ENCODE measurements around the gene DACH1.

- TF ChIP-seq TCF7L2 (IDR thresholded peaks at IDR 0.05; ENCODE audit: borderline replicate concordance, low read depth, low read length) (no peak), CTCF (tag by site-specific recombination; IDR thresholded peaks at IDR 0.05) (no peak), ZNF274 (IDR thresholded peaks at IDR 0.05; ENCODE audit: low read length) (no peak), ZNF274 (tag by site-specific recombination; IDR thresholded peaks at IDR 0.05; ENCODE audit: borderline replicate concordance) (no peak), ZNF23 (tag by site-specific recombination; IDR thresholded peaks at IDR 0.05; ENCODE audit: borderline replicate concordance) (no peak), ZNF335 (tag by site-specific recombination; conservative IDR thresholded peaks at IDR 0.05) (no peak), ZNF416 (tag by site-specific recombination; IDR thresholded peaks at IDR 0.05) (no peak), MEIS1 (CRISPR knock-in tag; IDR thresholded peaks at IDR 0.05; ENCODE audit: borderline replicate concordance) (no peak), PRDM4 (tag by site-specific recombination; IDR thresholded peaks at IDR 0.05) (no peak), ZNF473 (tag by site-specific recombination; IDR thresholded peaks at IDR 0.05) (no peak), ZNF830 (tag by site-specific recombination; IDR thresholded peaks at IDR 0.05; ENCODE audit: low read depth) (no peak), ZNF639 (tag by site-specific recombination; IDR thresholded peaks at IDR 0.05) (no peak), TSHZ1 (tag by site-specific recombination; IDR thresholded peaks at IDR 0.05; ENCODE audit: borderline replicate concordance) (no peak), ZNF148 (tag by site-specific recombination; IDR thresholded peaks at IDR 0.05; ENCODE audit: borderline replicate concordance) (no peak)
Measured at GRCh38 chr13:71718931-71719330, 148.1 kb downstream of the DACH1 start.
